ENCODE measurements around the gene IL36A.

Gene IL36A

GRCh38 chr2:113005030-113005509 lies at the start of gene IL36A:
Gene IL36A (plus strand): TSS chr2:113005459. CDS start chr2:113005872, 413 bp downstream.
- no peak for DNase-seq (ENCODE audit: low read depth)

GRCh38 chr2:112957511-112957910 lies 47.7 kb upstream of the IL36A start:
- DNase-seq (ENCODE audit: low read depth): no peak

GRCh38 chr2:112958428-112959108 lies 46.7 kb upstream of the IL36A start:
- DNase-seq (ENCODE audit: low read depth): peak; percentile 1

GRCh38 chr2:112959109-112959812 lies 46.0 kb upstream of the IL36A start:
- DNase-seq (ENCODE audit: low read depth): no peak

- DNase-seq (ENCODE audit: low read depth): no peak
Measured at GRCh38 chr2:112960230-112960825, 44.9 kb upstream of the IL36A start.

GRCh38 chr2:112962308-112963175 lies 42.7 kb upstream of the IL36A start:
- no peak for DNase-seq (ENCODE audit: low read depth)

- no peak for DNase-seq (ENCODE audit: low read depth)
Measured at GRCh38 chr2:112967023-112967422, 38.2 kb upstream of the IL36A start.

GRCh38 chr2:112972423-112973086 lies 32.7 kb upstream of the IL36A start:
- DNase-seq (ENCODE audit: low read depth): no peak

- no peak for DNase-seq (ENCODE audit: low read depth)
Measured at GRCh38 chr2:112973156-112973555, 32.1 kb upstream of the IL36A start.

GRCh38 chr2:112977559-112978056 lies 27.7 kb upstream of the IL36A start, which contains the start of gene IL36G:
Gene IL36G (plus strand): TSS chr2:112978006. CDS start chr2:112978639, 633 bp downstream.
- no peak for DNase-seq (ENCODE audit: low read depth)

GRCh38 chr2:112979731-112980130 lies 25.5 kb upstream of the IL36A start:
- no peak for DNase-seq (ENCODE audit: low read depth)

GRCh38 chr2:112980537-112980936 lies 24.7 kb upstream of the IL36A start:
- no peak for DNase-seq (ENCODE audit: low read depth)

GRCh38 chr2:112985090-112985489 lies 20.2 kb upstream of the IL36A start:
- no peak for DNase-seq (ENCODE audit: low read depth)

- no peak for DNase-seq (ENCODE audit: low read depth)
Measured at GRCh38 chr2:112989611-112990010, 15.6 kb upstream of the IL36A start.

- no peak for DNase-seq (ENCODE audit: low read depth)
Measured at GRCh38 chr2:112993831-112994230, 11.4 kb upstream of the IL36A start.

- no peak for DNase-seq (ENCODE audit: low read depth)
Measured at GRCh38 chr2:112994648-112995047, 10.6 kb upstream of the IL36A start.

- DNase-seq (ENCODE audit: low read depth): no peak
Measured at GRCh38 chr2:112995346-112995920, 9.8 kb upstream of the IL36A start.

GRCh38 chr2:112996635-112997034 lies 8.6 kb upstream of the IL36A start:
- DNase-seq (ENCODE audit: low read depth): peak; percentile 41

- DNase-seq (ENCODE audit: low read depth): no peak
Measured at GRCh38 chr2:112997151-112997550, 8.1 kb upstream of the IL36A start.

- DNase-seq (ENCODE audit: low read depth): no peak
Measured at GRCh38 chr2:113000436-113000835, 4.8 kb upstream of the IL36A start.

GRCh38 chr2:113002677-113003076 lies 2.6 kb upstream of the IL36A start:
- no peak for DNase-seq (ENCODE audit: low read depth)

Measured in stimulated activated CD4-positive, alpha-beta T cell treated with anti-CD3 and anti-CD28 coated beads, Interleukin-2, amount 100 ng/mL, for 4 hours (primary cell).